HG03457 (cell line): ENCODE measurements around the gene NEDD4L.

ENCODE experiments used
- ATAC-seq: cut with Tn5 transposase; IDR thresholded peaks from one replicate; pipeline ENCODE4 v1.9.1; 2021; ENCODE audit warnings: moderate number of reproducible peaks; ENCODE audit not compliant: unreplicated experiment

The NEDD4L gene

GRCh38 chr18:58388736-58389135 lies 344.7 kb downstream of the NEDD4L start:
- ATAC-seq = no peak

- ATAC-seq = no peak
Measured at GRCh38 chr18:58389745-58390144, 345.7 kb downstream of the NEDD4L start.

- ATAC-seq = no peak
Measured at GRCh38 chr18:58390399-58390798, 346.4 kb downstream of the NEDD4L start.

DNA sequence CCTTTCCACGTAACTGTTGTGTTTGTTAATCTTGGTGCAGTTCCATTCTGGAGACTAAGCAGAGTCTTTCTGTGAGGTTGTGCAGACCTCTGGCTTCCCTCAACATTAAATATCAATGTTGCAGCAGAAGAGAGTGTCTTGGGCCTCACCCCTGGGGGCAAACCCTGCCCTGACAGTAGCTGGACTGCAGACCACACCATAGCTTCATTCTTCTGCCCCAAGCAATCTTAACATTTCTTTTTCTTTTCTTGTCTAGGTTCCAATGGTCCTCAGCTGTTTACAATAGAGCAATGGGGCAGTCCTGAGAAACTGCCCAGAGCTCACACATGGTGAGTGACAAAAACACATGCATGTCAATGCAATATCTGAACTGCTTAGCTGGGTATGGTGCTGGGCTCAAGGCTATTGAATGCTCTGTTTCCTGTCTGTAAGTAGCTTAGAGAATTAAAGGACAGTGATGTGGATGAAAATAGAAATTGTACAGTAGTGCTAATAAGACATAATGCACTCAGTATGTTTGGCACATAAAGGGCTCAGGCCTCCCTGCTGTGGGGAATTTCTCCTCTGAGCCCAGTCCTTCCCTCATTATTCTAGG lies 347.3 kb downstream of the NEDD4L start:
- ATAC-seq = no peak

- no peak for ATAC-seq
Measured at GRCh38 chr18:58391932-58392323, 347.9 kb downstream of the NEDD4L start.

DNA sequence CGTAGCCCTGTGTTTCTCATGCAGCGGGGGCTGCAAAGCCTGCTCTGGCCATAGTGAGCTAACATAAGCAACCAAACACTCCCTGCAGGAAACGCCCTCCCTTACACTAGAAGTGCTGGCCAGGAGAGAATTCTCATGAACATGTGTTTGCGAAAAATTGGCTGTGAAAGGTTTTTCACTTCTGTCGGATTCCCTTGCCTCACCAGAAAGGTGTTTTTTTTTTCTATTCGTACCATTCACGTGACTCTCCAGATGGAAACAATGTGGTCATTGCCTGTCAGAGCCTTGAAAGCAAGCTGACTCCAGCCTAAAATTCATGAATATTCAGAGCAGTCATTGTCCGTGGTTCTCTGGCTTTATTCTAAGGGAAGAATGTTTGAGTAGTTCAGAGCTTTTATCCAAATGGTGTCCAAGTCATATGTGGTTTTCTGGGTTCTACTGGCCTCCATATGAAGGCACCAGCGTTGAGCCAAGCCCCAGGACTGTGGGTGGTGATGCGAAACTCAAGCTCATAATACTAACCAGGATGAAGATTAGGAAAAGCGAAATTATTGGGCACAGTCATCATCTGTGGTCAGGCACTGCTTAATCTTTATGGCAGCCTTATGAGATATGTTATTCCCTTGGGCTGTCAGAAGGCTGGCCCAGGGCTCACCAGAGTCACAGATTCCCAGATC lies 348.4 kb downstream of the NEDD4L start:
- ATAC-seq = no peak

DNA sequence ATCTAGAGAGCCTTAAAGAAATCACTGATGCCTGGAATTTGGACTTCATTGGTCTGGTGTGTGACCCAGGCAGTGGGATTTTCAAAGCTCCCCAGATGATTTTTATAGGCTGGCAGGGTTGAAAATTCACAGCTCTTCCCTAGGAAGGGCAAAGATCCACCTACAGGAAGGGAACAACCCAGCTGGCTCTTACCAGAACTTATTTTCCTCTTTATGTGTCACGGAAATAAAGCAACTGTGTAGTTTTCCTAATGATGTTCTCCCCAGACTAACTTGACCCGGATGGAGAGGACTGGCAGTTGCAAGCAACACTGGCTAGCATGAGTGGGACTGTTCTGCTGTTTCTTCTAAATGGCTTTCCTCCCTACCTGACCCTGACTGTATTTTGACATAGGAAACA lies 349.3 kb downstream of the NEDD4L start:
- no peak for ATAC-seq

- ATAC-seq = no peak
Measured at GRCh38 chr18:58394046-58394445, 350.0 kb downstream of the NEDD4L start.

DNA sequence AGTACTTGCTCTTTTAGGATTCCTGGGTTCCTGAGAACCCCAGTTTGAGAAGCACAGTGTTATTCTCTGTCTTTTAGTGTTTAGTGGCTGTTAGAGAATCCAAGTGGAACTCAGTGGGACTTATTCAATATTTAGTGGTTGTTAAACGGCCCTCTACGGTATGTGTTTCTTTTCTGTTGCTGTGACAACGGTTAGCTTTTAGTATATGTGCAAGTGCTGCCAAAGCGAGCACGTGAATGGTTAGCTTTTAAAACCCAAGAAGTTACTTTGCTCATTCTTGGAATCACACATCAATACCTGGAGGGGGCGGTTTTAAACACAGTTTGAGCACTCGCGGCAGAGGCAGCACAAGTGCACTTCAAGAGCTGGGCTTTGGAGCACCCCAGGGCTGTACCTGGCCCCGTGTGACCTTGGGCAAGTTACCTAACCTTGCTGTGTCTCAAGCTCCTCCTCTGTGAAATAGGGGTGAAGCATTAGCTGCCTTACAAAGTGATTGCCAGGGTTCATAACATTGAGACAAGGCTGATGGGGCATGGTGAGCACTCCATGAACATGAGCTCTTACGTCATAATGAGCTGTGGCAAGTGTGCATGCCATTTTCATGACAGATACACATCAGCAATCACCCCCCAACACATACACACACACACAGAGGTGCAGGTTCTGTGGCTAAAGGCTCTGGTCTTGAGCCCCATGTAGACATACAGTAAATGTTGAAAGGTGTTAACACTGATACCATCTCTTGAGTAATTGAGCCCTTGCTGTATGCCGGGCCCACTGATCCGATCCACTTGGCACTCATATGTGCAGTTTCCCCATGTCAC lies 350.8 kb downstream of the NEDD4L start:
- ATAC-seq = no peak

DNA sequence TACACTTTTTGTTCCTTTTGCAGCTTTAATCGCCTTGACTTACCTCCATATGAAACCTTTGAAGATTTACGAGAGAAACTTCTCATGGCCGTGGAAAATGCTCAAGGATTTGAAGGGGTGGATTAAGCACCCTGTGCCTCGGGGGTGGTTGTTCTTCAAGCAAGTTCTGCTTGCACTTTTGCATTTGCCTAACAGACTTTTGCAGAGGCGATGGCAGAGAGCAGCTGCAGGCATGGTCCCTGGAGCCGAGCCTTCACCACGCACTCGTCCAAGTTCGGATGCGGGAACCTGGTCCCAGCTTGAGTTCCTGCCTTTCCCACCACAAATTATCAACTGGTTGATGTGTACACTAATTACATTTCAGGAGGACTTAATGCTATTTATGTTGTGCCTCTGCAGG lies 352.1 kb downstream of the NEDD4L start:
- no peak for ATAC-seq

GRCh38 chr18:58396966-58397365 lies 352.9 kb downstream of the NEDD4L start:
- ATAC-seq = no peak

- no peak for ATAC-seq
Measured at GRCh38 chr18:58397385-58398132, 353.5 kb downstream of the NEDD4L start.

DNA sequence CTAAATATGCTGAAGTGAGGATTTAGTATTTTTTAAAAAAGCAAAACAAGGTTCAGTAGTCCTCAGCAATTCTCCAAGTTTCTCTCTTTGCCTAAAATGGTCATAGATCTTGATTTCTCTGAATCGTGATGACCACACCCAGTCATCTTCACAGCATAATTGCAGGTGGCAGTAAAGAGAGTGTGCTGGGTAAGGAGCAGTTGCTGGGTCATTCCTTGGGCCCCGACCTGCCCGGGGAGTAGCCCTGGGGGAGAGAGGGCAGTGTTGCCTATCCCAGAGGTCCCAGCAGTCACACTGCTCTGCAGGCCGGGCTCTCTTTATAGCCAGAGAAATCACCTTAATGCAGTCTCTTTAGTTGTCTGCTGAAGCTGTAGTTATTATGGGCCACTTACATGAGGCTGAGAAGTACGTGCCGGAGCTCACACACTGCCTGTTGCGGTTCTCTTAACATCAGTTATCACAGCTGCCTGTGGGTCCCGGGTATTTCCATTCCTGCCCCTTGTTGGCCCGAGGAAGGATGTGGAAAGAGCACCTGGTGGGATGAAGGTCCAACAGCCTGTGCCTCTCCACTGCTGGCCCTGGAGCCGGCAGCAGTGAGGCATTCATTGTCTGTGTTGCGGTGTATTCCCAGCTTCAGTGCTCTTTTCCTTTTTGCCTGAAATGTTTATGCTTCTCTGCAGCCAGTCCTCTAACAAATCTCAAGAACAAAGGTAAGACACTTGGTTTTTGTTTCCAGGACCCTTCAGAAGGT lies 354.8 kb downstream of the NEDD4L start:
- ATAC-seq = no peak

DNA sequence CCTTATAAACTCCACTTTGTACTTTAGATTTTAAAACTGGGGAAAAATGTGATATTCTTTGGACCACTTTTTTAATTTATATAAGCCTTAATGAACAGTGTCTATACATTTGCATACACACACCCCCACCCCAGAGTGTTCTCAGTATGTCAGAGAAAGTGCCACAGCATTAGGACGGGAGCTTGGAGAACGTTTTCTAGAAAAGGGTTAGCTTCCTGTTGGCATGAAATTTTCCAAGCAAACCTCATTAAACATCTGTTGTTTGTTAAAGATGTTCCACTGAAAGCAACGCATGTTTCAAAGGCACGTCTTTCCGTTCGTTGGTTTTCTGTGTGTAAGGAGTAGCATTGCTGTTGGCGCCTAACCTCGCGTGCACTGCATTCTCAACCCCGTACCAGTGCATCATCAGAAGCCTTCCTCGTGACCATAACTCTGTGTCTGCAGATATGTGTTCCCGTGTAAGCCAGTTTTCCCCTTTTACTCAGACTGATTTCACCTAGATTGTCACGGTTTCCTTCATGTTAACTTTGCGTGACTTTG lies 356.4 kb downstream of the NEDD4L start:
- ATAC-seq = no peak

DNA sequence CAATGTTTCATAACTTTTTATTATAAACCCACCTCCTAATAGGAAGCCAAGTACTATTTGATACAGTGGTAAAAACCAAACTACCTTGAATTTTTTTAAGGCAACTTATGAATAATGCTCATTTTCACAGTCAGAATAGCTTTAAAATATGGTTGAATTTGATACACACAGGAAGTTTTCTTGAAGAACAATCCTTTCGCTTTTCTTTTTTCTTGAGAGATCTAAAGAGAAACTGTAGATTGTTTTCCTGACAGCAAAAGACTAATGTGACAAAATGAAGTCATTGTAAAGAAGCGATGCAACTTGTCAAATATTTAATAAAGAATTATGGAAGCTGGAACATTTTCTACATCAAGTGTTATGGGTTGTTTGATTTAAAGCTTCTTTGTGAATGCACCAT lies 357.2 kb downstream of the NEDD4L start:
- no peak for ATAC-seq

- no peak for ATAC-seq
Measured at GRCh38 chr18:58402247-58402646, 358.2 kb downstream of the NEDD4L start.

DNA sequence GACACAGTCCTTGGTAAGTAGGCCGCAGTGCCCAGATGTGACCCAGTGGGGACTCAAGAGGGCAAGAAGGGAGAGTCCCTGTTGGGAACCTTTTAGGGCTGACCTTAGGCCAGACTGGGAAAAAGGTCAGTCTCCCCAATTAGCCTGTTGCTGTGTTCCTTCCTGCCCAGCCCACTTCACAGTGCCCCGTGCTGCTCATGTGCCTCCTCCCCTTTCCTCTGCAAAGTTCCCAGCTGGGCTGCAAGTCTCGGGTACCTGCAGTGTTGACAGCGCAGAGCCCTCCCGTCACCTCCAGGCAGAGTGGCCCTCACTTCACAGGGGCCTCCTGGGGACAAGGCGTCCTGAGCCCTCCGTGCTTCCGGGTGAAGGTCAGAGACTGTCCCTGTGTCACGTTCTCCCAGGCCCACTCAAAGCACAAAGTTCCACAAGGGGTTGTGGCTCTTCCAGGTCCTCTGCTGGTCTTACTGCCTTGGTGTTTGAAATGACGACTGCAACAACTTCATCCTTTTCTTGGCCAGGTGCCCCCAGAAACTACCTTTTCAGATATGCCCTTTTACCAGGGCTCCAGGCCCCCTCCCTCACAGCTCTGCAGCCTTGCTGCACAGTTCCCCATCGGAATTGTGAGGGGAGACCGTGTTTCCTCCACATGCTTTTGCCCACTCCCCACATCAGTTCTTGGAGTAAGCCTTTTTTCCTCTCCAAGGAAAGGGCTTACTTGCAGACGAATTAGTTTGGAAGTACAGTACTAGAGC lies 359.1 kb downstream of the NEDD4L start:
- ATAC-seq = no peak

DNA sequence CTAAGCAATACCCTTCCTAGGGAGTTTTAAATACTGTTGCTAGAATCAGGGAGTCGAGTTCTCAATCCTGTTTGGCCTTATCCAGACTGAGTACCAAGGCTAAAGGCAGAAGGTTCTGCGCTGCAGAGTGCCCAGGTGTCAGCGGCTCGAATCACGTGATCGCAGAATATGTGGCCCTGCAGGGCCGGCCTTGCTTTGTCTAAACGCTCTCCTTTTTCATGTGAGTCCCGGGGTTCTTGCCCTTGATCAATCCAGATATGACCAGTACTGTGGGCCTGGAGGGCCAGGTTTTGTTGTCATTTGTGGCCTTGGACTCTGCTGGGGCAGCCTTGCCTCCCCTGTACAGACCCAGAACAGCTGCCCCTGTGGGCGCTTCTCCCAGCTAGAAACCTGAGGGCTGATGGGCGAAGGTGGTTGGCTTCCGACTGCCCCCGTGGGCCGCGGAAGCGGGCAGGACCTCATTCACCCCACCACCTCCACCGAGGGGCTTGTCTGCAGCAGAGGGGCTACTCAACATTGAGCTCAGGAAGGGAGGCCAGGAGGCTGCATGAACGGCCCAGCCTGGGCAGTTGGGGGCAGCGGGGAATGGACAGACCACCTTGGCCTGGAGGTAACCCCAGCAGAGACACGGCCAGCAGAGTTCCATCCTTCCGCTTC lies 359.9 kb downstream of the NEDD4L start:
- no peak for ATAC-seq
